ENCODE data around the gene CEP41. TPM values are rescaled to one million over a fixed set of nuclear protein-coding genes. Genes with fewer than 3 reads are reported as not detected.

CEP41 gene
- total RNA-seq, 1 experiment from 2014 or later, result 14.0 TPM

DNA sequence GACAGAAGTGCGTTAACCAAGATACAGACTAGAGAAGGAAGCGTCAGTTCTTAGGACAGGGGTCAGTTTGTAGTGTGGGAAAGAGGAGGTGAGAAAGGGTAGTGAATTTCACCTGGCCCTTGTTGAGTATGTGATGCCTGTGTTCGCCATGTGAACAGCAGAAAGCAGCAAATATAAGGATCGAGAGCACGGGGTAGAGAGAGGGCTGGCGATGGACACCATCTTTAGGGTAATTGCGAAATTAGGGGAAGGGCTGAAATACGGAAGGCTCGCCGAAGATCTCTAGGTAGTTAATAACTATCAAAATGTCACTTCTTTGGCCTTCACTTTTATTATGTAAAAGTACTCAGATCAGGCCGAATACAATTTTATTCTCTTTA is 44.9 kb upstream of the CEP41 start:
- no peaks in the 10 kb centered on the region for H3K27me3 Mint-ChIP-seq (ENCODE audit: insufficient read depth, unreplicated experiment)
- ChIA-PET CTCF (no interaction called here), POLR2A (no interaction called here)
- H3K9me3 Mint-ChIP-seq (ENCODE audit: unreplicated experiment), result peaks cover 10% of the 10 kb centered on the region
- no TSS peak for BruUV-seq (replicated peaks)
- peak overlapping the region; percentile 91 for H3K27ac Mint-ChIP-seq (ENCODE audit: low read depth, unreplicated experiment)
- peaks cover 33% of the 10 kb centered on the region for H3K4me1 Mint-ChIP-seq (ENCODE audit: insufficient read depth, unreplicated experiment)
- DNase-seq (ENCODE audit: unreplicated experiment), result no peak
- intact Hi-C loops (cut with micrococcal nuclease), result loop anchor here (1.0 to 10.0 kb wide), 3 partner anchors 123 to 411 kb away; partner anchors contain the start of gene KLHDC10
- peak overlapping the region; percentile 93 for H3K4me3 Mint-ChIP-seq (ENCODE audit: unreplicated experiment)
- TF ChIP-seq, protein P1, sequence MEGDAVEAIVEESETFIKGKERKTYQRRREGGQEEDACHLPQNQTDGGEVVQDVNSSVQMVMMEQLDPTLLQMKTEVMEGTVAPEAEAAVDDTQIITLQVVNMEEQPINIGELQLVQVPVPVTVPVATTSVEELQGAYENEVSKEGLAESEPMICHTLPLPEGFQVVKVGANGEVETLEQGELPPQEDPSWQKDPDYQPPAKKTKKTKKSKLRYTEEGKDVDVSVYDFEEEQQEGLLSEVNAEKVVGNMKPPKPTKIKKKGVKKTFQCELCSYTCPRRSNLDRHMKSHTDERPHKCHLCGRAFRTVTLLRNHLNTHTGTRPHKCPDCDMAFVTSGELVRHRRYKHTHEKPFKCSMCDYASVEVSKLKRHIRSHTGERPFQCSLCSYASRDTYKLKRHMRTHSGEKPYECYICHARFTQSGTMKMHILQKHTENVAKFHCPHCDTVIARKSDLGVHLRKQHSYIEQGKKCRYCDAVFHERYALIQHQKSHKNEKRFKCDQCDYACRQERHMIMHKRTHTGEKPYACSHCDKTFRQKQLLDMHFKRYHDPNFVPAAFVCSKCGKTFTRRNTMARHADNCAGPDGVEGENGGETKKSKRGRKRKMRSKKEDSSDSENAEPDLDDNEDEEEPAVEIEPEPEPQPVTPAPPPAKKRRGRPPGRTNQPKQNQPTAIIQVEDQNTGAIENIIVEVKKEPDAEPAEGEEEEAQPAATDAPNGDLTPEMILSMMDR (IDR thresholded peaks at IDR 0.05; ENCODE audit: unreplicated experiment), result no peak
- no peaks in the 10 kb centered on the region for H3K36me3 Mint-ChIP-seq (ENCODE audit: insufficient read depth, unreplicated experiment)

DNA sequence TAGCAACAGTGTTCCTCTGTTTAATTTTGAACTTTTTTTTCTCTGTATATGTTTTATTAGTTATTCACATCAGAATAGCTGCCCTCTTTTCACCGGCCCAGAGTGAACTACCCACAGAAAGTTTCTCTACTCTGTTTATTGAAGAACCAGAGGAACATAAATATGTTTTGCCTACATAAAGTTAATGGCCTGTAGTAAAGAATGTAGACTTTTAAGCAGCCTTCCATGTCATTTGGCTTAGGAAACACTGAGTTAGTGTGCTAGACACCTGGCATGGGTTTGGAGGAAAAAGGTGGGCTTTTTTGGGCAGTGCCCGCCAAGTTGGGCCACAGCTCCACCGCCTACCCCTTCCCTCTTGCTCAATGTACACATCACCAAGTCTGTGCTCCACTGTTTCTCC is 42.2 kb upstream of the CEP41 start:
- intact Hi-C loops (cut with micrococcal nuclease), result loop anchor here (10.0 kb wide), 1 partner anchor 408 kb away; the partner anchor contains the start of gene KLHDC10
- no peak overlapping the region for H3K27ac Mint-ChIP-seq (ENCODE audit: low read depth, unreplicated experiment)
- ChIA-PET POLR2A (no interaction called here), CTCF (no interaction called here)
- H3K9me3 Mint-ChIP-seq (ENCODE audit: unreplicated experiment), result peaks cover 15% of the 10 kb centered on the region
- BruUV-seq (replicated peaks), result no TSS peak
- H3K27me3 Mint-ChIP-seq (ENCODE audit: insufficient read depth, unreplicated experiment), result no peaks in the 10 kb centered on the region
- DNase-seq (ENCODE audit: unreplicated experiment), result no peak
- H3K36me3 Mint-ChIP-seq (ENCODE audit: insufficient read depth, unreplicated experiment), result no peaks in the 10 kb centered on the region
- H3K4me1 Mint-ChIP-seq (ENCODE audit: insufficient read depth, unreplicated experiment), result peaks cover 25% of the 10 kb centered on the region
- TF ChIP-seq, protein P1 (IDR thresholded peaks at IDR 0.05; ENCODE audit: unreplicated experiment), result no peak
- H3K4me3 Mint-ChIP-seq (ENCODE audit: unreplicated experiment), result no peak overlapping the region

- H3K36me3 Mint-ChIP-seq (ENCODE audit: insufficient read depth, unreplicated experiment), result no peaks in the 10 kb centered on the region
- ChIA-PET CTCF (no interaction called here), POLR2A (no interaction called here)
- TF ChIP-seq, protein P1 (IDR thresholded peaks at IDR 0.05; ENCODE audit: unreplicated experiment), result no peak
- H3K9me3 Mint-ChIP-seq (ENCODE audit: unreplicated experiment), result peaks cover 24% of the 10 kb centered on the region
- intact Hi-C loops (cut with micrococcal nuclease), result loop anchor here (10.0 kb wide), 1 partner anchor 407 kb away; the partner anchor contains the start of gene KLHDC10
- peaks cover 19% of the 10 kb centered on the region for H3K4me1 Mint-ChIP-seq (ENCODE audit: insufficient read depth, unreplicated experiment)
- BruUV-seq (replicated peaks), result no TSS peak
- no peak overlapping the region for H3K27ac Mint-ChIP-seq (ENCODE audit: low read depth, unreplicated experiment)
- no peaks in the 10 kb centered on the region for H3K27me3 Mint-ChIP-seq (ENCODE audit: insufficient read depth, unreplicated experiment)
- no peak for DNase-seq (ENCODE audit: unreplicated experiment)
- no peak overlapping the region for H3K4me3 Mint-ChIP-seq (ENCODE audit: unreplicated experiment)
Measured at GRCh38 chr7:130481898-130482297, 41.1 kb upstream of the CEP41 start.

GRCh38 chr7:130479716-130480400 is 39.0 kb upstream of the CEP41 start:
- intact Hi-C loops (cut with micrococcal nuclease), result loop anchor here (10.0 kb wide), 1 partner anchor 405 kb away; the partner anchor contains the start of gene KLHDC10
- H3K4me1 Mint-ChIP-seq (ENCODE audit: insufficient read depth, unreplicated experiment), result peaks cover 3% of the 10 kb centered on the region
- peaks cover 15% of the 10 kb centered on the region for H3K9me3 Mint-ChIP-seq (ENCODE audit: unreplicated experiment)
- TF ChIP-seq, protein P1 (IDR thresholded peaks at IDR 0.05; ENCODE audit: unreplicated experiment), result no peak
- no peaks in the 10 kb centered on the region for H3K27me3 Mint-ChIP-seq (ENCODE audit: insufficient read depth, unreplicated experiment)
- ChIA-PET POLR2A (interaction anchor here (1.0 to 1.2 kb wide), 2 partner anchors 9 to 39 kb away, joined by 3 read pairs; no protein-coding TSS in a partner anchor), CTCF (interaction anchor here (0.6 kb wide), 1 partner anchor 246 kb away, joined by 3 read pairs; no protein-coding TSS in a partner anchor)
- H3K27ac Mint-ChIP-seq (ENCODE audit: low read depth, unreplicated experiment), result no peak overlapping the region
- DNase-seq (ENCODE audit: unreplicated experiment), result no peak
- no peaks in the 10 kb centered on the region for H3K36me3 Mint-ChIP-seq (ENCODE audit: insufficient read depth, unreplicated experiment)
- H3K4me3 Mint-ChIP-seq (ENCODE audit: unreplicated experiment), result no peak overlapping the region
- BruUV-seq (replicated peaks), result no TSS peak

Measured in MCF 10A (cell line).